Measurements from ENCODE around the gene ABLIM1.
A peak's percentile ranks its signal among the peaks of the same experiment; 100 is the strongest.

ABLIM1 gene

DNA sequence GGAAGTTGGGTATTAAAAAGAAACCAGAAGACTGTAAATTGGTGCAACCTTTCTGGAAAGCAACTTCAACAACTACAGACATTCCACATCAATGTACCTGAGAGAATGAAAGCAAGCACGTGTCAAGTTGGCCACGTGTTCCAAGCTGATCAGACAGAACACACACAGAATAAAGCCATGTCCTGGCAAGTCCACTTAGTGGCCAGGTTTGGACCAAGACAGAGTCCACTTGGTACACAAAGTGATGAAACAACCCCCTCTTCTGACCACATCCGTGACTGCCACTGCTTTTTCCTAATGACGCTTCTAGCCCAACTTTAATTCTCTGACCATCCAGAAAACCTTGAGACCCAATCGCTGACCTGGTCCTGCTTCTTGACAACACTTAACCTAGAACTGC lies 109.4 kb downstream of the ABLIM1 start:
- Histone ChIP-seq H3K9me3 (ENCODE audit: control insufficient read depth, insufficient read depth, low read depth, low read length) (no peaks in the 10 kb centered on the region), H3K4me1 (ENCODE audit: control insufficient read depth, insufficient read depth, low read length) (peaks cover 10% of the 10 kb centered on the region), H3K4me3 (ENCODE audit: low read depth, low read length) (no peak overlapping the region), H3K27ac (ENCODE audit: extremely low read depth, low read depth, low read length) (no peak overlapping the region), H3K36me3 (ENCODE audit: control insufficient read depth in 2 of 2, insufficient read depth in 1 of 2, low read length in 2 of 2) (no peaks in the 10 kb centered on the region)
- CTCF ChIA-PET = interaction anchor here (0.6 to 7.3 kb wide), 11 partner anchors 20 to 245 kb away, joined by 3 to 57 read pairs (median 10); no protein-coding TSS in a partner anchor
- no peak for TF ChIP-seq PRDM2 (tag by site-specific recombination; IDR thresholded peaks at IDR 0.05; ENCODE audit: borderline replicate concordance)
- TF ChIP-seq ZNF221 (tag by site-specific recombination; IDR thresholded peaks at IDR 0.05; ENCODE audit: borderline replicate concordance) = no peak
- TF ChIP-seq, protein P1, sequence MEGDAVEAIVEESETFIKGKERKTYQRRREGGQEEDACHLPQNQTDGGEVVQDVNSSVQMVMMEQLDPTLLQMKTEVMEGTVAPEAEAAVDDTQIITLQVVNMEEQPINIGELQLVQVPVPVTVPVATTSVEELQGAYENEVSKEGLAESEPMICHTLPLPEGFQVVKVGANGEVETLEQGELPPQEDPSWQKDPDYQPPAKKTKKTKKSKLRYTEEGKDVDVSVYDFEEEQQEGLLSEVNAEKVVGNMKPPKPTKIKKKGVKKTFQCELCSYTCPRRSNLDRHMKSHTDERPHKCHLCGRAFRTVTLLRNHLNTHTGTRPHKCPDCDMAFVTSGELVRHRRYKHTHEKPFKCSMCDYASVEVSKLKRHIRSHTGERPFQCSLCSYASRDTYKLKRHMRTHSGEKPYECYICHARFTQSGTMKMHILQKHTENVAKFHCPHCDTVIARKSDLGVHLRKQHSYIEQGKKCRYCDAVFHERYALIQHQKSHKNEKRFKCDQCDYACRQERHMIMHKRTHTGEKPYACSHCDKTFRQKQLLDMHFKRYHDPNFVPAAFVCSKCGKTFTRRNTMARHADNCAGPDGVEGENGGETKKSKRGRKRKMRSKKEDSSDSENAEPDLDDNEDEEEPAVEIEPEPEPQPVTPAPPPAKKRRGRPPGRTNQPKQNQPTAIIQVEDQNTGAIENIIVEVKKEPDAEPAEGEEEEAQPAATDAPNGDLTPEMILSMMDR (tag by site-specific recombination; IDR thresholded peaks at IDR 0.05) = peak; percentile 56
- TF ChIP-seq ZNF488 (tag by site-specific recombination; IDR thresholded peaks at IDR 0.05) = no peak
- peak; percentile 69 for TF ChIP-seq ZNF654 (tag by site-specific recombination; IDR thresholded peaks at IDR 0.05; ENCODE audit: low read depth)
- POLR2A ChIA-PET = no interaction called here

- ChIA-PET CTCF (interaction anchor here (0.8 to 2.9 kb wide), 4 partner anchors 72 to 244 kb away, joined by 3 to 16 read pairs (median 10); no protein-coding TSS in a partner anchor), POLR2A (interaction anchor here (0.6 kb wide), 1 partner anchor 154 kb away, joined by 3 read pairs; no protein-coding TSS in a partner anchor)
- no peak overlapping the region for H3K27ac ChIP-seq (ENCODE audit: extremely low read depth, low read depth, low read length)
- no peaks in the 10 kb centered on the region for H3K36me3 ChIP-seq (ENCODE audit: control insufficient read depth in 2 of 2, insufficient read depth in 1 of 2, low read length in 2 of 2)
- H3K4me3 ChIP-seq (ENCODE audit: low read depth, low read length) = no peak overlapping the region
- H3K4me1 ChIP-seq (ENCODE audit: control insufficient read depth, insufficient read depth, low read length) = peaks cover 10% of the 10 kb centered on the region
- TF ChIP-seq GLIS2 (tag by site-specific recombination; IDR thresholded peaks at IDR 0.05) (no peak), AEBP2 (tag by site-specific recombination; IDR thresholded peaks at IDR 0.05; ENCODE audit: borderline replicate concordance) (no peak), WT1 (tag by site-specific recombination; IDR thresholded peaks at IDR 0.05) (no peak)
- TF ChIP-seq, protein P2, sequence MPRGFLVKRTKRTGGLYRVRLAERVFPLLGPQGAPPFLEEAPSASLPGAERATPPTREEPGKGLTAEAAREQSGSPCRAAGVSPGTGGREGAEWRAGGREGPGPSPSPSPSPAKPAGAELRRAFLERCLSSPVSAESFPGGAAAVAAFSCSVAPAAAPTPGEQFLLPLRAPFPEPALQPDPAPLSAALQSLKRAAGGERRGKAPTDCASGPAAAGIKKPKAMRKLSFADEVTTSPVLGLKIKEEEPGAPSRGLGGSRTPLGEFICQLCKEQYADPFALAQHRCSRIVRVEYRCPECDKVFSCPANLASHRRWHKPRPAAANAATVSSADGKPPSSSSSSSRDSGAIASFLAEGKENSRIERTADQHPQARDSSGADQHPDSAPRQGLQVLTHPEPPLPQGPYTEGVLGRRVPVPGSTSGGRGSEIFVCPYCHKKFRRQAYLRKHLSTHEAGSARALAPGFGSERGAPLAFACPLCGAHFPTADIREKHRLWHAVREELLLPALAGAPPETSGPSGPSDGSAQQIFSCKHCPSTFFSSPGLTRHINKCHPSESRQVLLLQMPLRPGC (tag by site-specific recombination; IDR thresholded peaks at IDR 0.05) = no peak
- H3K9me3 ChIP-seq (ENCODE audit: control insufficient read depth, insufficient read depth, low read depth, low read length) = no peaks in the 10 kb centered on the region
Observed at GRCh38 chr10:114547514-114547913, 110.6 kb downstream of the ABLIM1 start.
